Spleen (tissue), 11 donors: ENCODE results near the gene ZMAT3. TPM values are rescaled to one million over a fixed set of nuclear protein-coding genes. Genes with fewer than 3 reads are reported as not detected.

Experiments
- DNase-seq: peaks from one replicate; pipeline ENCODE4 v3.0.0-alpha.2; 2020
- H3K27ac ChIP-seq, 8 donors: fragments of 200-600 bp; sonication (generic) in 7 of 8; 1 replicate in 4 of 8; 2 replicates in 4 of 8; pipeline versions ENCODE4 v1.5.0 to v1.8.0; 2016 to 2021; ENCODE audit warnings: inconsistent platforms in 4 of 8, mild to moderate bottlenecking in 4 of 8, moderate library complexity in 1 of 8
- H3K27me3 ChIP-seq, 7 donors: fragments of 200-600 bp; sonication (generic) in 6 of 7; replicated peaks in 1 of 7; 1 replicate in 4 of 7; 2 replicates in 3 of 7; pipeline versions ENCODE4 v1.5.0 to v1.8.0; 2016 to 2021; ENCODE audit warnings: inconsistent platforms in 3 of 7, mild to moderate bottlenecking in 1 of 7
- H3K36me3 ChIP-seq, 6 donors: fragments of 200-600 bp; sonication (generic) in 5 of 6; 1 replicate in 4 of 6; 2 replicates in 2 of 6; pipeline versions ENCODE4 v1.5.0 to v1.8.0; 2016 to 2021; ENCODE audit warnings: inconsistent platforms in 2 of 6
- H3K4me1 ChIP-seq, 6 donors: fragments of 200-600 bp; sonication (generic) in 5 of 6; 1 replicate in 3 of 6; 2 replicates in 3 of 6; pipeline versions ENCODE4 v1.5.0 to v1.8.0; 2016 to 2021; ENCODE audit warnings: inconsistent platforms in 3 of 6
- H3K4me3 ChIP-seq, 8 donors: fragments of 200-600 bp; sonication (generic) in 7 of 8; 1 replicate in 4 of 8; 2 replicates in 4 of 8; pipeline versions ENCODE4 v1.5.0 to v1.8.0; 2016 to 2021; ENCODE audit warnings: inconsistent platforms in 4 of 8, mild to moderate bottlenecking in 4 of 8, moderate library complexity in 2 of 8
- H3K9me3 ChIP-seq, 8 donors: fragments of 200-600 bp; sonication (generic) in 7 of 8; 1 replicate in 4 of 8; 2 replicates in 4 of 8; pipeline versions ENCODE4 v1.5.0 to v1.8.0; 2016 to 2021; ENCODE audit warnings: inconsistent platforms in 4 of 8
- POLR2A ChIP-seq, 3 donors: fragments of 450-650 bp; IDR thresholded peaks; one replicate each; pipeline ENCODE4 v1.5.1; 2017; ENCODE audit warnings: antibody characterized with exemption in 3 of 3, mild to moderate bottlenecking in 1 of 3
- POLR2AphosphoS5 ChIP-seq, 3 donors: sonication (generic); formaldehyde crosslinking; IDR thresholded peaks; one replicate each; pipeline ENCODE4 v1.5.1; 2017; ENCODE audit warnings: antibody characterized with exemption in 3 of 3
- WGBS, 5 donors: extraction: QIAGEN DNeasy Blood & Tissue Kit in 3 of 5; methylation state at CpG; one replicate each; pipeline versions ENCODE4 v1.1.5 to v1.1.7; 2013 to 2018; 5-methylcytosine and 5-hydroxymethylcytosine counted together
- intact Hi-C: fragments of 100-400 bp; cut with DNase I; formaldehyde crosslinking; loops from one replicate; pipeline ENCODE4 v1.15.0; 2023; ENCODE audit warnings: low total_unique reads
- polyA plus RNA-seq, 3 donors: library from polyadenylated mRNA; stranded (reverse); fragments of 200-250 nt; gene quantifications; one replicate each; pipeline ENCODE4 v1.2.1, GENCODE V29; 2013
- small RNA-seq, 4 donors: library from RNA; depleted of rRNA; stranded (forward); fragments of <200 nt; gene quantifications; one replicate each; pipeline ENCODE3, GENCODE V24; 2016
- total RNA-seq, 7 donors: library from RNA; depleted of rRNA in 3 of 7; stranded (reverse); fragments of >200 nt in 3 of 7; fragmentation: NEBNext Ultra II Directional in 4 of 7; extraction: Animal tissue kit (Norgen Biotek cat#: 25700) in 4 of 7; gene quantifications; one replicate each; pipeline versions ENCODE4 v1.1.0 to v1.2.1, GENCODE V29; 2016 to 2021
- TF ChIP-seq, protein P1 (sequence below), 11 experiments: fragments of 200-600 bp in 7 of 11; fragments of 450-650 bp in 4 of 11; sonication (generic) in 4 of 11; IDR thresholded peaks in 8 of 11; conservative IDR thresholded peaks in 3 of 11; 1 replicate in 7 of 11; 2 replicates in 4 of 11; pipeline versions ENCODE4 v1.4.0 to v1.8.0; 2016 to 2021; ENCODE audit warnings: antibody characterized with exemption in 11 of 11, inconsistent platforms in 4 of 11, mild to moderate bottlenecking in 1 of 11
- donor health status: healthy with polysubstance abuse.
- donor health status: DM: no; HTN: no; CAD: no; lungs with moderate emphysema.
- donor health status: DM: no; HTN: no; CAD: no.
- donor health status: Bipolar disorder and iron deficiency.
- donor health status: healthy.
- donor health status: DM: no; HTN: no; CAD: no.
- donor health status: DM: yes; HTN: yes; CAD: no.

ZMAT3 gene
- total and polyA plus RNA-seq, 10 donors = 2.1 to 29.7 (median 17.1) TPM

GRCh38 chr3:178971614-178972013 lies 100.0 kb downstream of the ZMAT3 start:
- WGBS, 5 donors = 53 to 65% (median 62%) methylated on average over 1 of the region's 1 CpG
- H3K9me3 ChIP-seq = peaks cover 2 to 20% (median 15%) of the 10 kb centered on the region in 8 donors
- intact Hi-C loops = no loop called here
- peaks cover 1 to 25% (median 19%) of the 10 kb centered on the region in 6 donors for H3K4me1 ChIP-seq
- no peak overlapping the region for H3K27ac ChIP-seq
- no peaks in the 10 kb centered on the region for H3K36me3 ChIP-seq
- no peak for DNase-seq
- H3K27me3 ChIP-seq = no peaks in the 10 kb centered on the region
- TF ChIP-seq, protein P1, sequence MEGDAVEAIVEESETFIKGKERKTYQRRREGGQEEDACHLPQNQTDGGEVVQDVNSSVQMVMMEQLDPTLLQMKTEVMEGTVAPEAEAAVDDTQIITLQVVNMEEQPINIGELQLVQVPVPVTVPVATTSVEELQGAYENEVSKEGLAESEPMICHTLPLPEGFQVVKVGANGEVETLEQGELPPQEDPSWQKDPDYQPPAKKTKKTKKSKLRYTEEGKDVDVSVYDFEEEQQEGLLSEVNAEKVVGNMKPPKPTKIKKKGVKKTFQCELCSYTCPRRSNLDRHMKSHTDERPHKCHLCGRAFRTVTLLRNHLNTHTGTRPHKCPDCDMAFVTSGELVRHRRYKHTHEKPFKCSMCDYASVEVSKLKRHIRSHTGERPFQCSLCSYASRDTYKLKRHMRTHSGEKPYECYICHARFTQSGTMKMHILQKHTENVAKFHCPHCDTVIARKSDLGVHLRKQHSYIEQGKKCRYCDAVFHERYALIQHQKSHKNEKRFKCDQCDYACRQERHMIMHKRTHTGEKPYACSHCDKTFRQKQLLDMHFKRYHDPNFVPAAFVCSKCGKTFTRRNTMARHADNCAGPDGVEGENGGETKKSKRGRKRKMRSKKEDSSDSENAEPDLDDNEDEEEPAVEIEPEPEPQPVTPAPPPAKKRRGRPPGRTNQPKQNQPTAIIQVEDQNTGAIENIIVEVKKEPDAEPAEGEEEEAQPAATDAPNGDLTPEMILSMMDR (IDR thresholded peaks at IDR 0.05 in 8 of 11, conservative IDR thresholded peaks at IDR 0.05 in 3 of 11) = no peak
- no peak for TF ChIP-seq POLR2A (IDR thresholded peaks at IDR 0.05)
- TF ChIP-seq POLR2AphosphoS5 (IDR thresholded peaks at IDR 0.05) = no peak
- no peak overlapping the region for H3K4me3 ChIP-seq

DNA sequence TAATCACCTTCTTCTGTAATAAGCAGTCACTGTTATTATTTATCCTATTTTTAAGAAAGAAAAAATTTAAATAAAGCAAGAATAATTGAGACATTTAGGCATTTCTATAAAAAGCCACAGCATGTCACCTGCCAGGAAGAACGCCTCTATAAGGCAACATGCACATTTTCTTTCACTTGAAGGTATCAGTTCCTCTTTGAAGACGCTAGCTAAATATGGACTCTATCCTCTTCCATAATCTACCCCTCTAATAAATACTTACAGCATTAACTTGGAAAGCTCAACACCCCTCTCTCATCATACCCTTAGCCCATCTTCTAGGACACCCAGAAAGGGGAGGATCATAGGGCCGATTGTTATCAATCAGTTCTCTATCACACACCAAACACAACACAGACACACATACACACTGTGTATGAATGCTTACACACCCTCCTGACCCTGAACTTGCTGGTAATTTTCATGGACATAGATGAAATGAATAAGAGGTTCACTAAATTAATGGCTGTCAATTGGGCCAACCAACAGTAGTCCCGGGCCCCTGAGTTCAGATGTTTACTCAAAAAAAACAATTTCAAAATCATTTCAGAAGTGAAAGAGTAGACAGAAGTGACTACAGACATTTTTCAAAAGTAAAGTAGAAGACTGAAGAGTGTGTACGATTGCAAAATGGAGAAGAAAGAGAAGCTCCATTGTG lies 102.5 kb downstream of the ZMAT3 start:
- peaks cover 9 to 37% (median 26%) of the 10 kb centered on the region in 6 donors for H3K4me1 ChIP-seq
- intact Hi-C loops = no loop called here
- no peaks in the 10 kb centered on the region for H3K36me3 ChIP-seq
- no peak for TF ChIP-seq POLR2AphosphoS5 (IDR thresholded peaks at IDR 0.05)
- TF ChIP-seq, protein P1 (IDR thresholded peaks at IDR 0.05 in 8 of 11, conservative IDR thresholded peaks at IDR 0.05 in 3 of 11) = no peak
- no peak for TF ChIP-seq POLR2A (IDR thresholded peaks at IDR 0.05)
- 58 to 67% (median 65%) methylated on average over 5 of the region's 5 CpGs for WGBS, 5 donors
- peaks cover 0 to 13% (median 8%) of the 10 kb centered on the region in 8 donors for H3K9me3 ChIP-seq
- peak overlapping the region in 4 of 8 donors; percentile 0 to 78 (median 48) for H3K27ac ChIP-seq
- no peak overlapping the region for H3K4me3 ChIP-seq
- no peaks in the 10 kb centered on the region for H3K27me3 ChIP-seq
- no peak for DNase-seq

Small RNA genes lying within 50 kb of the gene (small RNA-seq; reads per million reads assigned to genes)
- gene RF00019 = 0 reads per million in 4 donors

Other genes starting within 250 kb of the ZMAT3 start
- 10 to 100 TPM; 28.3 to 40.2 (median 32.0) TPM for gene PIK3CA, start 76.5 kb upstream of the ZMAT3 start, total RNA-seq
- gene PIK3CA, start 76.5 kb upstream of the ZMAT3 start, polyA plus RNA-seq = 1 to 10 TPM; 4.9 to 6.2 (median 5.5) TPM
- 10 to 100 TPM in 1 of 7 donors, 1 to 10 TPM in 6; 4.6 to 10.5 (median 6.7) TPM for gene KCNMB3, start 179.3 kb upstream of the ZMAT3 start, total RNA-seq
- gene KCNMB3, start 179.3 kb upstream of the ZMAT3 start, polyA plus RNA-seq = 1 to 10 TPM; 4.5 to 7.3 (median 7.2) TPM